Activated B cell treated with CpG ODN at 0.5 μM for 24 hours (primary cell): Measurements from ENCODE around the gene ADARB2. TPM values are rescaled to one million over a fixed set of nuclear protein-coding genes. Genes with fewer than 3 reads are reported as not detected.
"Not testable (repeated sequence)": the region's sequence is repeated elsewhere in the genome, so short reads cannot be mapped to it uniquely, and the experiment has no call there.

Experiments
- ATAC-seq: fragments of 200-7000 bp; cut with Tn5 transposase; one replicate; pipeline ENCODE4 v1.10.0; 2021; ENCODE audit warnings: low read depth, mild to moderate bottlenecking, moderate library complexity
- CTCF ChIA-PET: fragments of 350-600 bp; sonication (Branson Sonifier 250); formaldehyde crosslinking; loops from one replicate; lab custom pipeline; 2021; ENCODE audit warnings: antibody characterized with exemption; lab: Charles Lee
- POLR2A ChIA-PET: fragments of 350-600 bp; sonication (Branson Sonifier 250); formaldehyde crosslinking; loops from one replicate; lab custom pipeline; 2021; ENCODE audit warnings: antibody characterized with exemption; lab: Charles Lee
- DNase-seq: peaks from one replicate; pipeline ENCODE4 v3.0.0; 2022
- H3K27ac Mint-ChIP-seq: one replicate; pipeline ENCODE4 v1.8.0; 2020; ENCODE audit warnings: mixed read lengths
- H3K27me3 Mint-ChIP-seq: one replicate; pipeline ENCODE4 v1.8.0; 2021; ENCODE audit warnings: mixed read lengths
- H3K36me3 Mint-ChIP-seq: one replicate; pipeline ENCODE4 v1.8.0; 2021; ENCODE audit warnings: low read depth, mixed read lengths
- H3K4me1 Mint-ChIP-seq: one replicate; pipeline ENCODE4 v1.8.0; 2021; ENCODE audit warnings: mixed read lengths
- H3K4me3 Mint-ChIP-seq: one replicate; pipeline ENCODE4 v1.8.0; 2020; ENCODE audit warnings: mild to moderate bottlenecking, mixed read lengths
- H3K9me3 Mint-ChIP-seq: one replicate; pipeline ENCODE4 v1.8.0; 2020; ENCODE audit warnings: mixed read lengths
- intact Hi-C: fragments of 100-400 bp; cut with micrococcal nuclease; formaldehyde crosslinking; loops from one replicate; pipeline ENCODE4 v1.15.1; 2024
- total RNA-seq: library from RNA; stranded (reverse); gene quantifications from 2 replicates; pipeline ENCODE4 v1.2.3, GENCODE V29; 2022
- TF ChIP-seq, protein P1 (sequence below): fragments of 200-600 bp; IDR thresholded peaks from one replicate; pipeline ENCODE4 v1.8.0; 2022; ENCODE audit warnings: antibody characterized with exemption, mild to moderate bottlenecking

ADARB2 gene
- total RNA-seq, 1 donor from 2014 or later, result 0.11 TPM

DNA sequence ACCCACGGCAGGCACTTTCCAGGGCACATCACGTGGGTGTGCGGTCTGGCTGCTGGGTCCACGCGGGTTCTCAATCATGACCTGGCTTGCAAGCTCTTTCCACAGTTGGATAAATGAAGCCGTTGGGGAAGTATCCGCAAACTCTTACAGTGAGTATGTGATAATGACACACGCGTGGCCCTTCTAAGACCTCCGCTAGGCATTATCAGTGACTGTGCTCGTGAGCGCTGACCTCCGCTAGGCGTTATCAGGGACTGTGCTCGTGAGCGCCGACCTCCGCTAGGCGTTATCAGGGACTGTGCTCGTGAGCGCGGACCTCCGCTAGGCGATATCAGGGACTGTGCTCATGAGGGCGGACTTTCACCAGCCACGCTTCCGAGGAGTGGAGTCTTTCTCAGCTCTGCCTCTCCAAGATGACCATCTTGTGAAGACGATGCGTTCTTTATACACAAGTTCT lies 574.1 kb downstream of the ADARB2 start:
- H3K4me1 Mint-ChIP-seq, result no peaks in the 10 kb centered on the region
- H3K27me3 Mint-ChIP-seq, result peaks cover 4% of the 10 kb centered on the region
- no peaks in the 10 kb centered on the region for H3K9me3 Mint-ChIP-seq
- no peaks in the 10 kb centered on the region for H3K36me3 Mint-ChIP-seq
- ATAC-seq (no peak), DNase-seq (peak; percentile 5)
- TF ChIP-seq, protein P1, sequence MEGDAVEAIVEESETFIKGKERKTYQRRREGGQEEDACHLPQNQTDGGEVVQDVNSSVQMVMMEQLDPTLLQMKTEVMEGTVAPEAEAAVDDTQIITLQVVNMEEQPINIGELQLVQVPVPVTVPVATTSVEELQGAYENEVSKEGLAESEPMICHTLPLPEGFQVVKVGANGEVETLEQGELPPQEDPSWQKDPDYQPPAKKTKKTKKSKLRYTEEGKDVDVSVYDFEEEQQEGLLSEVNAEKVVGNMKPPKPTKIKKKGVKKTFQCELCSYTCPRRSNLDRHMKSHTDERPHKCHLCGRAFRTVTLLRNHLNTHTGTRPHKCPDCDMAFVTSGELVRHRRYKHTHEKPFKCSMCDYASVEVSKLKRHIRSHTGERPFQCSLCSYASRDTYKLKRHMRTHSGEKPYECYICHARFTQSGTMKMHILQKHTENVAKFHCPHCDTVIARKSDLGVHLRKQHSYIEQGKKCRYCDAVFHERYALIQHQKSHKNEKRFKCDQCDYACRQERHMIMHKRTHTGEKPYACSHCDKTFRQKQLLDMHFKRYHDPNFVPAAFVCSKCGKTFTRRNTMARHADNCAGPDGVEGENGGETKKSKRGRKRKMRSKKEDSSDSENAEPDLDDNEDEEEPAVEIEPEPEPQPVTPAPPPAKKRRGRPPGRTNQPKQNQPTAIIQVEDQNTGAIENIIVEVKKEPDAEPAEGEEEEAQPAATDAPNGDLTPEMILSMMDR, result no peak
- ChIA-PET CTCF (no interaction called here), POLR2A (no interaction called here)
- H3K4me3 Mint-ChIP-seq, result no peak overlapping the region
- no peak overlapping the region for H3K27ac Mint-ChIP-seq
- intact Hi-C loops, result no loop called here

DNA sequence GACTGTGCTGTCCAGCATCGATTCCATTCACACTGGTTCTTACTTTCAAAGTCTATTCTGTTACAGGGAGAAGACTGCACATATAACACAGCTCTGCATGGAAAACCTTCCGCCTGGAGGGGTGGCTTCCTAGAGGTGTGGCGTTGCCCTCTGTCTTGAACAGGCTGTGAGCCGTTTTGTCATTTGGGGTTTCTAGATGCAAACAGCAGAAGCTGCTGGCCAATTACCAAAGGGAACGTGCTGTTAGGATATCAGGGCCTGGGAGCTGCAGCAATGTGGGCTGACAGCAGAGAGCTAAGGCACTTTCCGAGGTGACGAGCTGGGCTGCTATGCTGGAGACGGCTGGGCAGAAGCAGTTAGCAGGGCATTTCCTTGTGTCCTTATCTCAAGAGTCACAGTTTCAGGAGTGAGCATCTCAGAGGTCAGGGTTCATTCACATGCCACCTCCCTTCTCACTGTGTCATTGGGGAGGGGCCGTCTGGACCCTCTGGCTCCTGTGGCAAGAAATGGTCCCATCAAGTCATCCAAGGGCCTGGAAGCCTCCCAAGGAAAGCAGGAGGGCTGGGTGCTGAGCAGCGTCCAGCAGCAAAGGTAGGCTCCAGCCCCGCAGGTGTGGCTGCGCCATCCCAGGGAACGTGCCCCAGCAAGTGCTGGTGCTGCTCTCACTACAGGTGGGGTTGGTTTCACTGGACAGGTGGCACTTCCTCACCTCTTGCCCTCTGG lies 574.7 kb downstream of the ADARB2 start:
- peaks cover 4% of the 10 kb centered on the region for H3K27me3 Mint-ChIP-seq
- DNase-seq, result no peak

DNA sequence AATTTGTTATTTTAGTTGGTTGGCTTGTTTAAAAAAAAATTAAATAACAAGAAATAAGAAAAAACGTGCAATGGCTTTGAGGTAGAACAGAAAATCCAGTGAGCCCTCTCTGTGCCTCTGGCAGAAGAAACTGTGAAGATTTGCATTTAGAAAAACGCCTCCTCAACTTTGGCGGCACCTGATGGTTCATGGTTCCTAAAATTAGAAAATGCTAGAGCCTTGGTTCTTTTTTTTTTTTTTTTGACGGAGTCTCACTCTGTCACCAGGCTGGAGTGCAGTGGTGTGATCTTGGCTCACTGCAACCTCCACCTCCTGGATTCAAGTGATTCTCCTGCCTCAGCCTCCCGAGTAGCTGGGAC lies 576.0 kb downstream of the ADARB2 start:
- DNase-seq, H3K36me3 Mint-ChIP-seq, intact Hi-C loops, H3K27ac Mint-ChIP-seq, H3K4me3 Mint-ChIP-seq, H3K9me3 Mint-ChIP-seq, POLR2A ChIA-PET, ATAC-seq, H3K4me1 Mint-ChIP-seq, CTCF ChIA-PET, H3K27me3 Mint-ChIP-seq: not testable (repeated sequence)

More for the DNA sequence above, 574.7 kb downstream of the ADARB2 start:
- intact Hi-C loops, result no loop called here
- Mint-ChIP-seq H3K4me3 (no peak overlapping the region), H3K4me1 (no peaks in the 10 kb centered on the region), H3K36me3 (no peaks in the 10 kb centered on the region), H3K9me3 (no peaks in the 10 kb centered on the region), H3K27ac (no peak overlapping the region)
- ChIA-PET POLR2A (no interaction called here), CTCF (no interaction called here)
- TF ChIP-seq, protein P1, result no peak
- no peak for ATAC-seq

DNA sequence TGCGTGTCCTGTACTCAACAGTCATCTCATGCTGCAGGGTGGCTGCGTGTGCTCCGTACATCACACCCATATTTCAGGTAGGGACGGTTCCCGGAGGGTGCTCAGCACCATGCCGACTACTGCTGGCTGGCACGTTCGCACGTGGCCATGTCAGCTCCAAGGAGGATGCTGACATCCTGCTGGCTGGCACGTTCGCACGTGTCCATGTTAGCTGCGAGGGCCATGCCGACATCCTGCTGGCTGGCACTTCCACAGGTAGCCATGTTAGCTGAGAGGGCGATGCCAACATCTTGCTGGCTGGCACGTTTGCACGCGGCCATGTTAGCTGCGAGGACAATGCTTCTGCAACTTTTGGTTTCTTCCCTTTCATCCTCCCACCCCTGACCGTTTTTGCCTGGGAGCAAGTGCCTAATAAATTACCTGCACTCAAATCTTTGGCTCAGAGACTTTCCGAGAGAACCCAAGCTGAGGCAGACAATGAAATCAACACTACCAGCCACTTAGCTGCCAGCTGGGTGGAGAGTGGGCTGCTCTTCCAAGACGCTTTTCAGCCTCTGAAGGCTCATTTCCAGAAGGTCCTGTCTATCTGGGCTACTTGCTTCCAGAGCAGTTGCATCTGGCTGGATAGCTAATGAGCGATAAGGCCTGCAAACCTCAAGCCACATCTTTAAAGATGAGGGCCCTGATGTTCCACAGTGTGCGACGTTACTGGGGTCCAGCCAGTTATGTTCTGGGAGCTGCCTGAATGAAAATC lies 576.6 kb downstream of the ADARB2 start:
- no peak for DNase-seq
- intact Hi-C loops, result no loop called here
- CTCF ChIA-PET, result no interaction called here

DNA sequence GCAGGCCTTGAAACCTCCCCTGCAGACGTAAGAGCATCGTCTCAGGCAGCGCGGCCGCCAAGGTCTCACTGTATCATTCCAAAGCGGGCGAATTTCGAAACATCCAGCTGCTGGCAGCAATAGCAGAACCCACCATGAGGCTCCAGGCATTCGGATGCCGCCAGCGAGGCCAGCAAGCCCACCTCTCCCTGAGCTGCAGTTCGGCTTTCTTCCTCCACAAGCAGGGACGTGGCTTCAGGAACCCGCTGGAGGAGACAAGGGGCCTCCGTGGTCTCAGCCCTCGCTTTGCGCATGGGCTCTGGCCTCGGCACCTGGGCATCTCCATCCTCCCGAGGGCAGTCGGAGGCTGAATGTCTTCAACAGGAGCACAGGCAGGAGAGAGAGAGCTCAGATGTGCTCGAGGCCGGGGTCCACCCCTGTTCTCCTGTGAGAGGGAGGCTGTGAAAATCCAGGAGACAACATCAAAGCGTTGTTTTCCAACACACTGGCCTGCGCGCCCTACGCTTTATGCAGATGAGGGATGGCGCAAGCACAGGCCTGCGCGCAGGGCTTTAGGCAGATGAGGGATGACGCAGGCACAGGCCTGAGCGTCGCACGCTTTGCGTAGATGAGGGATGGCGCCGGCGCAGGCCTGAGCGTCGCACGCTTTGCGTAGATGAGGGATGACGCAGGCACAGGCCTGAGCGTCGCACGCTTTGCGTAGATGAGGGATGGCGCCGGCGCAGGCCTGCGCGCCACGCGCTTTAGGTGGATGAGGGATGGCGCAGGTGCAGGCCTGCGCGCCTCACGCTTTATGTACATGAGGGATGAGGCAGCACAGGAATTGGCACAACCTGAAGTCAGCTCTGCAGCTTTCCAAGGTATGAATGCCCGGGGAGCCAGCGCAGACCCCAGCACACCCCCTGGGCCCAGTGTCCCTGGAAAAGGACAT lies 577.9 kb downstream of the ADARB2 start:
- intact Hi-C loops, result loop anchor here (10.0 kb wide), 1 partner anchor 165 kb away; no protein-coding TSS in a partner anchor

More for the DNA sequence above, 576.6 kb downstream of the ADARB2 start:
- Mint-ChIP-seq H3K9me3 (no peaks in the 10 kb centered on the region), H3K36me3 (no peaks in the 10 kb centered on the region), H3K27me3 (peaks cover 4% of the 10 kb centered on the region), H3K4me1 (no peaks in the 10 kb centered on the region), H3K4me3 (no peak overlapping the region), H3K27ac (no peak overlapping the region)
- TF ChIP-seq, protein P1, result no peak
- ATAC-seq, result no peak
- POLR2A ChIA-PET, result no interaction called here

DNA sequence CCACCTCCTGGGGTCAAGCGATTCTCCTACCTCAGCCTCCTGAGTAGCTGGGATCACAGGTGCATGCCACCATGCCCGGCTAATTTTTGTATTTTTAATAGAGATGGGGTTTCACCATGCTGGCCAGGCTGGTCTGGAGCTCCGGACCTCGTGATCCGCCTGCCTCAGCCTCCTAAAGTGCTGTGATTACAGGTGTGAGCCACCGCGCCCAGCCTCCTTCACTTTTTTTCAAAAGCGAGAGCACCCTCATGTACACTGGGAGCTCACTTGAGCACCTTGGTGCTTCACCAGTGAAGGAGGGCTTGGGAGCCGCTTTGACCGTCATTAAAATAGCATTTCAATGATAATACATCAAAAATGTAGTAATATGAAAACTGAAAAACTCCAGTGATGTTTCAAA lies 578.8 kb downstream of the ADARB2 start:
- H3K27me3 Mint-ChIP-seq, POLR2A ChIA-PET, H3K27ac Mint-ChIP-seq, H3K4me1 Mint-ChIP-seq, CTCF ChIA-PET, H3K9me3 Mint-ChIP-seq, ATAC-seq, H3K4me3 Mint-ChIP-seq, DNase-seq, H3K36me3 Mint-ChIP-seq: not testable (repeated sequence)
- intact Hi-C loops, result loop anchor here (10.0 kb wide), 1 partner anchor 166 kb away; no protein-coding TSS in a partner anchor

More for the DNA sequence above, 577.9 kb downstream of the ADARB2 start:
- ATAC-seq, result no peak
- no peaks in the 10 kb centered on the region for H3K9me3 Mint-ChIP-seq
- H3K4me3 Mint-ChIP-seq, result no peak overlapping the region
- no peak overlapping the region for H3K27ac Mint-ChIP-seq
- no peaks in the 10 kb centered on the region for H3K4me1 Mint-ChIP-seq
- no peaks in the 10 kb centered on the region for H3K36me3 Mint-ChIP-seq
- TF ChIP-seq, protein P1, result no peak
- no peak for DNase-seq
- ChIA-PET POLR2A (no interaction called here), CTCF (no interaction called here)
- peaks cover 4% of the 10 kb centered on the region for H3K27me3 Mint-ChIP-seq
